ENCODE measurements around the gene RAP2B. TPM values are rescaled to one million over a fixed set of nuclear protein-coding genes. Genes with fewer than 3 reads are reported as not detected.
A peak's percentile ranks its signal among the peaks of the same experiment; 100 is the strongest.

RAP2B gene
- total and polyA plus RNA-seq, 2 donors (not counting 3 experiments of a cell fraction or from before 2014, with no cell fraction given), result 8.3 to 27.5 TPM

GRCh38 chr3:153145454-153145853, 16.6 kb upstream of the RAP2B start:
- no peaks in the 10 kb centered on the region for H3K27me3 ChIP-seq (ENCODE audit: control insufficient read depth in 2 of 2, insufficient read depth in 2 of 2, low read length in 2 of 2)
- dilution Hi-C loops (cut with MboI; ENCODE audit: extremely low pct_ligation_motif_present, low sequenced_read_pairs), result no loop called here
- no peaks in the 10 kb centered on the region for H3K9me3 ChIP-seq (replicated peaks; ENCODE audit: control insufficient read depth, insufficient read depth, low read length)
- no peaks in the 10 kb centered on the region for H3K36me3 ChIP-seq (ENCODE audit: control insufficient read depth in 2 of 2, extremely low read depth in 1 of 2, insufficient read depth in 2 of 2, low read length in 2 of 2)
- TF ChIP-seq POLR2AphosphoS5 (IDR thresholded peaks at IDR 0.05; ENCODE audit: insufficient read depth, low read depth, low read length) (no peak), FOS (IDR thresholded peaks at IDR 0.05; ENCODE audit: borderline replicate concordance, insufficient read depth, low read length) (no peak), GATA2 (IDR thresholded peaks at IDR 0.05; ENCODE audit: insufficient read depth, insufficient read length, low read depth, low read length) (no peak), POLR2A (IDR thresholded peaks at IDR 0.05; ENCODE audit: low read depth, low read length) (no peak), MYC (IDR thresholded peaks at IDR 0.05; ENCODE audit: low read depth, low read length) (no peak), EZH2 (IDR thresholded peaks at IDR 0.05; ENCODE audit: borderline replicate concordance, low read depth, low read length, severe bottlenecking) (no peak), MAX (IDR thresholded peaks at IDR 0.05; ENCODE audit: insufficient read depth, insufficient read length) (no peak), JUN (IDR thresholded peaks at IDR 0.05; ENCODE audit: borderline replicate concordance, insufficient read depth, insufficient read length, low read depth) (no peak)
- TF ChIP-seq, protein P1, sequence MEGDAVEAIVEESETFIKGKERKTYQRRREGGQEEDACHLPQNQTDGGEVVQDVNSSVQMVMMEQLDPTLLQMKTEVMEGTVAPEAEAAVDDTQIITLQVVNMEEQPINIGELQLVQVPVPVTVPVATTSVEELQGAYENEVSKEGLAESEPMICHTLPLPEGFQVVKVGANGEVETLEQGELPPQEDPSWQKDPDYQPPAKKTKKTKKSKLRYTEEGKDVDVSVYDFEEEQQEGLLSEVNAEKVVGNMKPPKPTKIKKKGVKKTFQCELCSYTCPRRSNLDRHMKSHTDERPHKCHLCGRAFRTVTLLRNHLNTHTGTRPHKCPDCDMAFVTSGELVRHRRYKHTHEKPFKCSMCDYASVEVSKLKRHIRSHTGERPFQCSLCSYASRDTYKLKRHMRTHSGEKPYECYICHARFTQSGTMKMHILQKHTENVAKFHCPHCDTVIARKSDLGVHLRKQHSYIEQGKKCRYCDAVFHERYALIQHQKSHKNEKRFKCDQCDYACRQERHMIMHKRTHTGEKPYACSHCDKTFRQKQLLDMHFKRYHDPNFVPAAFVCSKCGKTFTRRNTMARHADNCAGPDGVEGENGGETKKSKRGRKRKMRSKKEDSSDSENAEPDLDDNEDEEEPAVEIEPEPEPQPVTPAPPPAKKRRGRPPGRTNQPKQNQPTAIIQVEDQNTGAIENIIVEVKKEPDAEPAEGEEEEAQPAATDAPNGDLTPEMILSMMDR (IDR thresholded peaks at IDR 0.05; ENCODE audit: extremely low read depth in 1 of 2, insufficient read depth in 1 of 2, low read depth in 1 of 2, low read length in 2 of 2), result no peak
- CTCF ChIA-PET, result interaction anchor here (0.7 to 2.1 kb wide), 5 partner anchors 10 to 102 kb away, joined by 3 to 17 read pairs (median 4); partner anchors contain the start of gene RAP2B
- POLR2A ChIA-PET, result interaction anchor here (0.6 to 1.5 kb wide), 2 partner anchors 14 to 15 kb away, joined by 5 to 9 read pairs; no protein-coding TSS in a partner anchor
- H2AFZ ChIP-seq (ENCODE audit: low read depth, low read length), result no peak overlapping the region
- no peak overlapping the region for H3K4me3 ChIP-seq (replicated peaks in 1 of 3; ENCODE audit: insufficient read depth in 1 of 3, low read depth in 1 of 3, low read length in 3 of 3)
- peak overlapping the region; percentile 32 for H3K9ac ChIP-seq (replicated peaks; ENCODE audit: extremely low read depth, insufficient read depth, low read length)
- no peaks in the 10 kb centered on the region for H3K79me2 ChIP-seq (ENCODE audit: control insufficient read depth, insufficient read depth, low read length)
- FAIRE-seq (no peak), DNase-seq (ENCODE audit: low read depth, low spot score) (no peak)
- peak overlapping the region; percentile 45 for H3K27ac ChIP-seq (ENCODE audit: insufficient read depth, low read depth, low read length)
- no peaks in the 10 kb centered on the region for H3K9me1 ChIP-seq (replicated peaks; ENCODE audit: control insufficient read depth, extremely low read depth, insufficient read depth, low read length)
- intact Hi-C loops (cut with micrococcal nuclease), result loop anchor here (1.0 kb wide), 1 partner anchor 16 kb away; no protein-coding TSS in a partner anchor
- peaks cover 28% of the 10 kb centered on the region for H3K4me1 ChIP-seq (ENCODE audit: control insufficient read depth, extremely low read depth, insufficient read depth, low read length)
- no TSS peak for BruUV-seq (replicated peaks)
- H3K4me2 ChIP-seq (ENCODE audit: insufficient read depth, low read length), result peak overlapping the region; percentile 91
- H4K20me1 ChIP-seq (replicated peaks; ENCODE audit: control insufficient read depth, extremely low read depth, insufficient read depth, low read length), result no peaks in the 10 kb centered on the region

All from endothelial cell of umbilical vein (primary cell).